ENCODE measurements around the gene NPAS2. TPM values are rescaled to one million over a fixed set of nuclear protein-coding genes. Genes with fewer than 3 reads are reported as not detected.

Gene NPAS2
- total RNA-seq, 4 donors from 2014 or later, result 7.7 to 83.2 (median 15.1) TPM

DNA sequence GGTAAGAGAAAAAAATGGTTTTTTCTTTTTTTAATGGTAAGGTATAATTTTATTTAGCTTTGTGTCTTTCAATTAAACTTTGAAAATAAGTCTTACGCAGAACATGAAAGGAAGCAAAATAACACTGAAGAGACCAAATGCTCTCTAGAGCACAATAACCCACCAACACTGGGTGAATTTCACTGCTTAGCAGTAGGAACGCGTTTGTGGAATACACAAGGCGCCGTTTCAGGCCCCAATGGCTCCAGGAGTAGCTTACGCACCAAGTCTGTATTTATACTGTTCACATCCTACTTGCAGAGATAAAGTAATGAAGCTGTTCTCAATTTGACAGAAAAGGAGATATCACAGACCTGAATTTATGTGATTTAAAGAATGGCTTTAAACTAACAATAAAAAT lies 205.6 kb downstream of the NPAS2 start:
- H3K9me3 ChIP-seq, result no peaks in the 10 kb centered on the region
- DNase-seq (ENCODE audit: low spot score in 2 of 2), result no peak
- 85% methylated on average over 6 of the region's 6 CpGs for WGBS, 2 donors
- H3K27me3 ChIP-seq, result no peaks in the 10 kb centered on the region
- peaks cover 2 to 62% (median 4%) of the 10 kb centered on the region in 3 donors for H3K36me3 ChIP-seq
- H3K27ac ChIP-seq, result no peak overlapping the region
- no peak overlapping the region for H3K4me3 ChIP-seq
- H3K4me1 ChIP-seq, result no peaks in the 10 kb centered on the region
- TF ChIP-seq POLR2A (IDR thresholded peaks at IDR 0.05) (no peak), EP300 (IDR thresholded peaks at IDR 0.05) (no peak)
- TF ChIP-seq, protein P1, sequence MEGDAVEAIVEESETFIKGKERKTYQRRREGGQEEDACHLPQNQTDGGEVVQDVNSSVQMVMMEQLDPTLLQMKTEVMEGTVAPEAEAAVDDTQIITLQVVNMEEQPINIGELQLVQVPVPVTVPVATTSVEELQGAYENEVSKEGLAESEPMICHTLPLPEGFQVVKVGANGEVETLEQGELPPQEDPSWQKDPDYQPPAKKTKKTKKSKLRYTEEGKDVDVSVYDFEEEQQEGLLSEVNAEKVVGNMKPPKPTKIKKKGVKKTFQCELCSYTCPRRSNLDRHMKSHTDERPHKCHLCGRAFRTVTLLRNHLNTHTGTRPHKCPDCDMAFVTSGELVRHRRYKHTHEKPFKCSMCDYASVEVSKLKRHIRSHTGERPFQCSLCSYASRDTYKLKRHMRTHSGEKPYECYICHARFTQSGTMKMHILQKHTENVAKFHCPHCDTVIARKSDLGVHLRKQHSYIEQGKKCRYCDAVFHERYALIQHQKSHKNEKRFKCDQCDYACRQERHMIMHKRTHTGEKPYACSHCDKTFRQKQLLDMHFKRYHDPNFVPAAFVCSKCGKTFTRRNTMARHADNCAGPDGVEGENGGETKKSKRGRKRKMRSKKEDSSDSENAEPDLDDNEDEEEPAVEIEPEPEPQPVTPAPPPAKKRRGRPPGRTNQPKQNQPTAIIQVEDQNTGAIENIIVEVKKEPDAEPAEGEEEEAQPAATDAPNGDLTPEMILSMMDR (IDR thresholded peaks at IDR 0.05), result no peak

DNA sequence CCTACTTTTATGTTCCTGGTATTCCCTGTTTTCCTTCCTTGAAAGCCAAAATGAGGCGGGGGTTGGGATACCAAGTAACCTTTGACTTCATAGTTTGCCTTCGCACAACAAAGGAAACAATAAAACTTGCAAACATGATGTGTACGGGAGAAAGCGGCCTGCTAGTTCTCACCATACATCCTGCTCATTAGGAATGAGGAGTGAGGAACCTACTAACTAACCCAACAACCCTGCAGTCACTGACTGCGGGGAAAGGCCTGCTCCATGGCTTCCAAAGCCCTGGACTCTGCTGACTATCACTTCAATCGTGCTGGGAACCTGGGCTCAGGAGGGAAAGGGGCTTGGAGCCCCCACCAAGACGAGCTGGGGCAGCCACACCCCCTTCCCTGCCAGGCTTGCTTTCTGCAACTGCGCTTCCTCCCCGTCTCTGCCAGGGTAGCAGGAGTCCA lies 206.3 kb downstream of the NPAS2 start:
- Histone ChIP-seq H3K27ac (no peak overlapping the region), H3K4me1 (no peaks in the 10 kb centered on the region), H3K4me3 (no peak overlapping the region), H3K36me3 (peaks cover 2 to 58% (median 4%) of the 10 kb centered on the region in 3 donors), H3K9me3 (no peaks in the 10 kb centered on the region), H3K27me3 (no peaks in the 10 kb centered on the region)
- no peak for DNase-seq (ENCODE audit: low spot score in 2 of 2)
- TF ChIP-seq EP300 (IDR thresholded peaks at IDR 0.05) (no peak), POLR2A (IDR thresholded peaks at IDR 0.05) (no peak)
- TF ChIP-seq, protein P1 (IDR thresholded peaks at IDR 0.05), result no peak
- WGBS, 2 donors, result 53 to 54% methylated on average over 9 of the region's 9 CpGs

DNA sequence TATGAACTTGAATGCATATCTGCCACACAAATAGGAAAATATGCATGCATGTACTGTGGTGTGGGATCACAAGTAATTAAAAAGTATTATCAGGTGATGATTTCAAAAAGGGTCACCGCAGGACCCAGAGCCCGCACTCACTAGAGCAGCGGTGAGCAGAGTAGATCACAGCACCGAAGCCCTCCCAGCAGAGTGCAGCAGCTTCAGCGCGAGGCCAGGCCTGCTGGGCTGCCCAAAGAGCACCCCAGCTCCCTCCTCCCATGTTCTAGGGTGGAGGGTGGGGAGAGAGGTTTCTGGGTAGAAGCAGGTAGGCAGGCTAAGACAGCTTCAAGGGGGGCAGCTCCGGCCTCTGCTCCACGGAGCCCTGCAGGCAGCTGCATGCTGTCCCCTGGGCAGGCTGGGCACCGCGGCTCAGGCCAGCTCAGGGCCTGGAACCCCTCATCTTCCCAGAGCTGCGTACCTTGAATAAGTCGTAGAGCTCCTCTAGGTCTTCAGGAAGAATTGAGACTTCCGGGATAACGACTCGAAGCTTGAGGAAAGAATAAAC lies 207.1 kb downstream of the NPAS2 start:
- Histone ChIP-seq H3K27ac (no peak overlapping the region), H3K4me3 (no peak overlapping the region), H3K9me3 (no peaks in the 10 kb centered on the region), H3K36me3 (peaks cover 2 to 57% (median 2%) of the 10 kb centered on the region in 3 donors), H3K27me3 (no peaks in the 10 kb centered on the region), H3K4me1 (no peaks in the 10 kb centered on the region)
- no peak for TF ChIP-seq EP300 (IDR thresholded peaks at IDR 0.05)
- TF ChIP-seq, protein P1 (IDR thresholded peaks at IDR 0.05), result no peak
- no peak for TF ChIP-seq POLR2A (IDR thresholded peaks at IDR 0.05)
- no peak for DNase-seq (ENCODE audit: low spot score in 2 of 2)
- WGBS, 2 donors, result 83 to 85% methylated on average over 15 of the region's 15 CpGs

DNA sequence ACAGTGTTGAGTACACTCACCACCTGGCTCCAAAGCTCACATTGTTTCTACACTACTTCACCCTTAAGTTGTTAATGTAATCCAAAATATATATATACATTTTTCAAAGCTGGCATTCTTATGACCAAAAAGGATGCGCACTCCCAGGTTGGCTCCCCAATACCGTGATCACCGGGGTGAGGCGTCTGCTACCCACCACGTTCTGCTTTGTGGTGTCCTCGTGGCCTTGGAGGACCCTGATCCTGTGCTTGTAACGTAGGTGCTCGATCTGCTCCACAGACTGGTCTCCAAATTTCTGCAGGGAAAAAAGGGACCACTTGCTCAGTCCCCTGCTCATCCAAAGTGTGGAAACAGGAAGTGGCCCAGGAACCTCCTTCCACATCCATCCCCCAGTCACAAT lies 207.9 kb downstream of the NPAS2 start:
- no peaks in the 10 kb centered on the region for H3K27me3 ChIP-seq
- H3K9me3 ChIP-seq, result no peaks in the 10 kb centered on the region
- DNase-seq (ENCODE audit: low spot score in 2 of 2), result no peak
- H3K4me3 ChIP-seq, result no peak overlapping the region
- TF ChIP-seq EP300 (IDR thresholded peaks at IDR 0.05), result no peak
- TF ChIP-seq, protein P1 (IDR thresholded peaks at IDR 0.05), result no peak
- TF ChIP-seq POLR2A (IDR thresholded peaks at IDR 0.05), result no peak
- no peaks in the 10 kb centered on the region for H3K4me1 ChIP-seq
- H3K36me3 ChIP-seq, result peaks cover 0 to 59% (median 2%) of the 10 kb centered on the region in 3 donors
- H3K27ac ChIP-seq, result no peak overlapping the region
- 92 to 98% methylated on average over 8 of the region's 8 CpGs for WGBS, 2 donors

DNA sequence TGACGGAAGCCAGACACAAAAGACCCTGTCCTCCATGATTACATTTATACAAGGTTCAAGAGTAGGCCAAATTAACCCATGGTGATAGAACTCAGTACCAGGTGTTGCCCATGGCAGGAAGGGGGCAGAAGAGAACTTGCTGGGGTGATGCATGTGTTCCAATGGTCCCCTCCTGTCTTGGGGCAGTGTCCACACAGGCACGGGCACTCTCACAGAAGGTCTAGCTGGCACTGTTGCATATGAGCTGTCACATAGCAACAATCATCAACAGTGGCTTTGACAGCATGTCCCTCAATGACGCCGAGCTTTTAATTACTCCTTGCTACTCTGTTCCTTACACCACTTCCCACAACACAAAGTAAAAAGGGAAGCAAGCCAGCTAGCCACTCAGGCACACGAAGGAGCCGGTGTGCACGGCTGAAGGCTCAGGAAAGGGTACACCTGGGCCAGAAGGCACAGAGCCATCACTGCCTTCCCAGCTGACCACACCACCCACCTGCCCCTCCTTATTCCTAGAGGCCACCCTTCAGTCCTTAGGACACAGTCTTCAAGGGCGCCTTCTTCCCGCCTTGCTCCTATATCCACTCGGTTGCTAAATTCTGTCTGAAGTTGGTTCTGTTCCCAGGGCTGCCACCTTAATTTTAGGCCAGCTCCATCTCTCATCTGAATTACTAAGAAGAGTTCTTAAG lies 211.1 kb downstream of the NPAS2 start:
- 81 to 87% methylated on average over 10 of the region's 10 CpGs for WGBS, 2 donors
- no peaks in the 10 kb centered on the region for H3K27me3 ChIP-seq
- no peak for TF ChIP-seq EP300 (IDR thresholded peaks at IDR 0.05)
- no peak for TF ChIP-seq POLR2A (IDR thresholded peaks at IDR 0.05)
- TF ChIP-seq, protein P1 (IDR thresholded peaks at IDR 0.05), result no peak
- H3K4me1 ChIP-seq, result no peaks in the 10 kb centered on the region
- H3K4me3 ChIP-seq, result no peak overlapping the region
- DNase-seq (ENCODE audit: low spot score in 2 of 2), result no peak
- no peak overlapping the region for H3K27ac ChIP-seq
- H3K36me3 ChIP-seq, result peaks cover 0 to 80% (median 0%) of the 10 kb centered on the region in 3 donors
- no peaks in the 10 kb centered on the region for H3K9me3 ChIP-seq

All from tibial nerve (tissue), 4 donors.